HG03064 (cell line): ENCODE data around the gene BRD3.
"Not testable (repeated sequence)": the region's sequence is repeated elsewhere in the genome, so short reads cannot be mapped to it uniquely, and the experiment has no call there.

ENCODE experiments used
- ATAC-seq: cut with Tn5 transposase; IDR thresholded peaks from one replicate; pipeline ENCODE4 v1.9.1; 2021; ENCODE audit warnings: low read depth; ENCODE audit not compliant: unreplicated experiment

Gene BRD3

GRCh38 chr9:134067904-134068743 is at the start of gene BRD3:
Gene BRD3 (minus strand): TSS chr9:134068026. CDS start chr9:134053477, 14,549 bp downstream.
- peak; percentile 64 for ATAC-seq

GRCh38 chr9:134112561-134112960 is 44.7 kb upstream of the BRD3 start:
- no peak for ATAC-seq

- ATAC-seq, result no peak
Observed at GRCh38 chr9:134111064-134111463, 43.2 kb upstream of the BRD3 start.

GRCh38 chr9:134103391-134103998 is 35.7 kb upstream of the BRD3 start:
- no peak for ATAC-seq

GRCh38 chr9:134101623-134102149 is 33.9 kb upstream of the BRD3 start:
- no peak for ATAC-seq

- ATAC-seq, result not testable (repeated sequence)
Observed at GRCh38 chr9:134101133-134101532, 33.3 kb upstream of the BRD3 start.

- no peak for ATAC-seq
Observed at GRCh38 chr9:134100040-134100439, 32.2 kb upstream of the BRD3 start.

- no peak for ATAC-seq
Observed at GRCh38 chr9:134099123-134099761, 31.4 kb upstream of the BRD3 start.

GRCh38 chr9:134089972-134090371 is 22.1 kb upstream of the BRD3 start:
- ATAC-seq, result no peak

GRCh38 chr9:134088063-134088725 is 20.4 kb upstream of the BRD3 start:
- ATAC-seq, result no peak

- no peak for ATAC-seq
Observed at GRCh38 chr9:134085674-134086073, 17.8 kb upstream of the BRD3 start.

GRCh38 chr9:134083451-134083850 is 15.6 kb upstream of the BRD3 start:
- no peak for ATAC-seq

- ATAC-seq, result no peak
Observed at GRCh38 chr9:134076644-134077043, 8.8 kb upstream of the BRD3 start.

GRCh38 chr9:134075689-134076088 is 7.9 kb upstream of the BRD3 start:
- not testable (repeated sequence) for ATAC-seq

- ATAC-seq, result no peak
Observed at GRCh38 chr9:134073500-134073899, 5.7 kb upstream of the BRD3 start.

- not testable (repeated sequence) for ATAC-seq
Observed at GRCh38 chr9:134072683-134073082, 4.9 kb upstream of the BRD3 start.

- no peak for ATAC-seq
Observed at GRCh38 chr9:134071149-134071548, 3.3 kb upstream of the BRD3 start.

- ATAC-seq, result no peak
Observed at GRCh38 chr9:134069480-134070399, 1.9 kb upstream of the BRD3 start.

GRCh38 chr9:134068744-134069479 is 1.1 kb upstream of the BRD3 start:
- no peak for ATAC-seq
